ENCODE measurements around the gene TRIM6. TPM values are rescaled to one million over a fixed set of nuclear protein-coding genes. Genes with fewer than 3 reads are reported as not detected.

Gene TRIM6
- total and polyA plus RNA-seq, 10 donors: 0.72 to 6.1 (median 2.8) TPM

- Histone ChIP-seq H3K9me3 (no peaks in the 10 kb centered on the region), H3K36me3 (no peaks in the 10 kb centered on the region), H3K4me1 (no peaks in the 10 kb centered on the region), H3K4me3 (no peak overlapping the region), H3K27ac (no peak overlapping the region), H3K27me3 (replicated peaks in 1 of 7) (no peaks in the 10 kb centered on the region)
- intact Hi-C loops (cut with DNase I; ENCODE audit: low total_unique reads): no loop called here
- 61 to 84% (median 68%) methylated on average over 5 of the region's 5 CpGs for WGBS, 5 donors
- DNase-seq: no peak
- no peak for TF ChIP-seq POLR2AphosphoS5 (IDR thresholded peaks at IDR 0.05)
- TF ChIP-seq POLR2A (IDR thresholded peaks at IDR 0.05): no peak
- TF ChIP-seq CTCF (IDR thresholded peaks at IDR 0.05 in 8 of 11, conservative IDR thresholded peaks at IDR 0.05 in 3 of 11): no peak
Measured at GRCh38 chr11:5550440-5551095, 45.9 kb upstream of the TRIM6 start.

GRCh38 chr11:5553343-5553742 lies 43.1 kb upstream of the TRIM6 start:
- no peaks in the 10 kb centered on the region for H3K36me3 ChIP-seq
- DNase-seq: no peak
- H3K27me3 ChIP-seq (replicated peaks in 1 of 7): no peaks in the 10 kb centered on the region
- H3K27ac ChIP-seq: no peak overlapping the region
- H3K9me3 ChIP-seq: no peaks in the 10 kb centered on the region
- no peaks in the 10 kb centered on the region for H3K4me1 ChIP-seq
- intact Hi-C loops (cut with DNase I; ENCODE audit: low total_unique reads): no loop called here
- TF ChIP-seq CTCF (IDR thresholded peaks at IDR 0.05 in 8 of 11, conservative IDR thresholded peaks at IDR 0.05 in 3 of 11): no peak
- TF ChIP-seq POLR2AphosphoS5 (IDR thresholded peaks at IDR 0.05): no peak
- TF ChIP-seq POLR2A (IDR thresholded peaks at IDR 0.05): no peak
- H3K4me3 ChIP-seq: no peak overlapping the region

- Histone ChIP-seq H3K4me3 (no peak overlapping the region), H3K27ac (no peak overlapping the region), H3K36me3 (no peaks in the 10 kb centered on the region), H3K4me1 (no peaks in the 10 kb centered on the region), H3K27me3 (replicated peaks in 1 of 7) (no peaks in the 10 kb centered on the region), H3K9me3 (no peaks in the 10 kb centered on the region)
- WGBS, 5 donors: 57 to 74% (median 64%) methylated on average over 3 of the region's 3 CpGs
- intact Hi-C loops (cut with DNase I; ENCODE audit: low total_unique reads): no loop called here
- no peak for DNase-seq
- TF ChIP-seq CTCF (IDR thresholded peaks at IDR 0.05 in 8 of 11, conservative IDR thresholded peaks at IDR 0.05 in 3 of 11) (no peak), POLR2AphosphoS5 (IDR thresholded peaks at IDR 0.05) (no peak), POLR2A (IDR thresholded peaks at IDR 0.05) (no peak)
Measured at GRCh38 chr11:5556596-5557188, 39.7 kb upstream of the TRIM6 start.

- intact Hi-C loops (cut with DNase I; ENCODE audit: low total_unique reads): no loop called here
- H3K4me3 ChIP-seq: no peak overlapping the region
- WGBS, 5 donors: 33 to 93% (median 62%) methylated on average over 3 of the region's 3 CpGs
- H3K27me3 ChIP-seq (replicated peaks in 1 of 7): no peaks in the 10 kb centered on the region
- TF ChIP-seq POLR2A (IDR thresholded peaks at IDR 0.05) (no peak), CTCF (IDR thresholded peaks at IDR 0.05 in 8 of 11, conservative IDR thresholded peaks at IDR 0.05 in 3 of 11) (no peak), POLR2AphosphoS5 (IDR thresholded peaks at IDR 0.05) (no peak)
- no peak for DNase-seq
- no peaks in the 10 kb centered on the region for H3K36me3 ChIP-seq
- H3K9me3 ChIP-seq: no peaks in the 10 kb centered on the region
- H3K27ac ChIP-seq: no peak overlapping the region
- no peaks in the 10 kb centered on the region for H3K4me1 ChIP-seq
Measured at GRCh38 chr11:5557751-5558150, 38.7 kb upstream of the TRIM6 start.
